ENCODE data around the gene CFAP221.

DNA sequence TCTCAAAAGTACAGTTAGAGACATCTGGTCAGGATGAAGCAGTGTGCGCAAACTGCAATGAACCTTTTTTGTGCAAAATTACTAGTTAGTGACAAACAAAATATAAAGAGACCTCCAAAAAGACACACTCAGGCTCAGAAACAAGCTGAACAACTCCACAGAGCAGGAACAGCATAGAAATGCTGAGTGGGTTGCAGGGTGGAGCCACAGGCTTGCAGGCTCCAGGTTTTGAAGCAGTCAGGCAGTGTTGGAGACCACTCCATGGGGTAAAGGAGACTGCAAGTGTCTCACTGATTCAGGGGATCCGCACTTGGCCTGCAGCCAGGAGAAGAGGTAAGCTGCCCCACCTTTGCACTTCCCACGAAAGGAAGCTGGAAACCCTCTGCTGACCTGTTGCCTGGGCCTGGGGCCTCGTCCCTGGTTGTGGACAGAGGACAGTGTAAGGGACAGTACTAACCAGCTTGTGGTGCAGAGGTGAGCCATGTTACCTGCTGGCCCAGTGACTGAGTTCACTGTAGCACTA, 36.4 kb downstream of the CFAP221 start:
- TF ChIP-seq CTCF (IDR thresholded peaks at IDR 0.05) = no peak
- no peak for TF ChIP-seq MAFK (IDR thresholded peaks at IDR 0.05; ENCODE audit: partially characterized antibody)

All from A549 (cell line).